HepG2 (cell line): ENCODE data around the gene SLC9A5. TPM values are rescaled to one million over a fixed set of nuclear protein-coding genes. Genes with fewer than 3 reads are reported as not detected.
A peak's percentile ranks its signal among the peaks of the same experiment; 100 is the strongest.

Source experiments
- CBX2 ChIP-seq, 2 experiments: fragments of 200-600 bp in 1 of 2; sonication (generic); formaldehyde crosslinking in 1 of 2; IDR thresholded peaks; 2 replicates each; pipeline versions ENCODE4 v1.7.0 to v1.8.1; 2018 to 2022; ENCODE audit warnings: low read depth in 2 of 2, low read length in 1 of 2, mild to moderate bottlenecking in 1 of 2, missing genetic modification reagents in 1 of 2
- E2F5 ChIP-seq: sonication (generic); formaldehyde crosslinking; conservative IDR thresholded peaks from 2 replicates; pipeline ENCODE4 v1.4.0; 2020; ENCODE audit warnings: missing genetic modification reagents
- HOXD1 ChIP-seq: sonication (generic); formaldehyde crosslinking; IDR thresholded peaks from 2 replicates; pipeline ENCODE4 v1.5.0; 2020; ENCODE audit warnings: missing genetic modification reagents
- NPAS2 ChIP-seq: sonication (generic); formaldehyde crosslinking; IDR thresholded peaks from 2 replicates; pipeline ENCODE4 v1.8.0; 2022; ENCODE audit warnings: mild to moderate bottlenecking, missing genetic modification reagents, borderline replicate concordance
- RARA ChIP-seq: IDR thresholded peaks from 2 replicates; pipeline ENCODE4 v1.6.1; 2016; ENCODE audit warnings: missing genetic modification reagents, missing compliant biosample characterization
- RARG ChIP-seq: sonication (generic); formaldehyde crosslinking; IDR thresholded peaks from 2 replicates; pipeline ENCODE4 v1.4.0; 2020; ENCODE audit warnings: low read depth, mild to moderate bottlenecking, missing genetic modification reagents
- SAFB2 ChIP-seq: sonication (generic); formaldehyde crosslinking; IDR thresholded peaks from 2 replicates; pipeline ENCODE4 v1.5.1; 2020; ENCODE audit warnings: missing genetic modification reagents, low read depth, mild to moderate bottlenecking, borderline replicate concordance
- SMAD1 ChIP-seq: sonication (generic); formaldehyde crosslinking; IDR thresholded peaks from 2 replicates; pipeline ENCODE4 v1.4.0; 2020; ENCODE audit warnings: missing genetic modification reagents, low read depth, mild to moderate bottlenecking, borderline replicate concordance
- SMARCE1 ChIP-seq: fragments of 450-650 bp; IDR thresholded peaks from 2 replicates; pipeline ENCODE4 v1.6.1; 2017; ENCODE audit warnings: borderline replicate concordance
- TCF7L2 ChIP-seq: IDR thresholded peaks from 2 replicates; pipeline ENCODE4 v1.6.1; 2011; ENCODE audit warnings: mild to moderate bottlenecking, low read depth, low read length, moderate library complexity
- ZBTB25 ChIP-seq: IDR thresholded peaks from 2 replicates; pipeline ENCODE4 v1.6.1; 2018; ENCODE audit warnings: missing genetic modification reagents
- ZBTB7B ChIP-seq: sonication (generic); formaldehyde crosslinking; IDR thresholded peaks from 2 replicates; pipeline ENCODE4 v1.4.0; 2020; ENCODE audit warnings: missing genetic modification reagents
- ZIK1 ChIP-seq: sonication (generic); formaldehyde crosslinking; IDR thresholded peaks from 2 replicates; pipeline ENCODE4 v1.5.0; 2020; ENCODE audit warnings: mild to moderate bottlenecking, low read depth, missing genetic modification reagents, borderline replicate concordance
- ZNF253 ChIP-seq: sonication (generic); formaldehyde crosslinking; IDR thresholded peaks from 2 replicates; pipeline ENCODE4 v1.8.0; 2022; ENCODE audit warnings: mild to moderate bottlenecking, missing genetic modification reagents, borderline replicate concordance
- ZNF329 ChIP-seq: sonication (generic); formaldehyde crosslinking; IDR thresholded peaks from 2 replicates; pipeline ENCODE4 v1.9.0; 2021; ENCODE audit warnings: low read depth, mild to moderate bottlenecking, missing genetic modification reagents
- ZNF441 ChIP-seq: sonication (generic); formaldehyde crosslinking; IDR thresholded peaks from 2 replicates; pipeline ENCODE4 v1.7.0; 2021; ENCODE audit warnings: missing genetic modification reagents, borderline replicate concordance
- ZNF577 ChIP-seq: sonication (generic); formaldehyde crosslinking; IDR thresholded peaks from 2 replicates; pipeline ENCODE4 v1.4.0; 2020; ENCODE audit warnings: mild to moderate bottlenecking, low read depth, missing genetic modification reagents, borderline replicate concordance
- ZNF652 ChIP-seq: IDR thresholded peaks from 2 replicates; pipeline ENCODE4 v1.6.1; 2016; ENCODE audit warnings: low read depth, borderline replicate concordance
- ZSCAN5A ChIP-seq: sonication (generic); formaldehyde crosslinking; IDR thresholded peaks from 2 replicates; pipeline ENCODE4 v1.8.0; 2022; ENCODE audit warnings: mild to moderate bottlenecking, missing genetic modification reagents, borderline replicate concordance
- polyA plus RNA-seq, 8 experiments: library from polyadenylated mRNA; depleted of rRNA in 3 of 8; stranded (reverse) in 7 of 8; unstranded in 1 of 8; fragments of >200 nt; fragmentation: Illumina TruSeq in 4 of 8; extraction: Trizol in 4 of 8; gene quantifications; 2 replicates each; pipeline versions ENCODE4 v1.2.1 to v1.2.3, GENCODE V29; 2011 to 2016; ENCODE audit warnings: low read depth in 4 of 8, missing spikeins in 1 of 8, mixed read lengths in 1 of 8; ENCODE audit not compliant: insufficient read depth in 1 of 8
- total RNA-seq, 5 experiments: library from RNA; depleted of rRNA; stranded (reverse); fragments of >200 nt; fragmentation: Illumina TruSeq; extraction: Trizol; gene quantifications; 2 replicates each; pipeline ENCODE4 v1.2.3, GENCODE V29; 2016; ENCODE audit warnings: low read depth in 1 of 5
- TF ChIP-seq, protein P1 (sequence below): IDR thresholded peaks from 2 replicates; pipeline ENCODE4 v1.6.1; 2016
- TF ChIP-seq, protein P2 (sequence below): sonication (generic); formaldehyde crosslinking; IDR thresholded peaks from 2 replicates; pipeline ENCODE4 v1.5.1; 2020; ENCODE audit warnings: missing genetic modification reagents, mild to moderate bottlenecking, borderline replicate concordance

Gene SLC9A5
- total and polyA plus RNA-seq, 2 of the 13 experiments (the other 11 are each of a cell fraction or from before 2014, with no cell fraction given) = 0.58 to 1.4 TPM

GRCh38 chr16:67246081-67246755 is 2.6 kb upstream of the SLC9A5 start (continued):
- TF ChIP-seq ZBTB7B (CRISPR knock-in tag) (peak; percentile 100), SAFB2 (0 out of 2 replicates have a peak, but pooled peaks have one; percentile 90), ZNF652 (no peak), CBX2 (IDR thresholded peaks at IDR 0.05; ENCODE audit: low read depth, low read length) (no peak), CBX2 (CRISPR knock-in tag; IDR thresholded peaks at IDR 0.05; ENCODE audit: low read depth) (peak; percentile 85; the same call in 1 of the 2 replicates), NPAS2 (CRISPR knock-in tag) (no peak; the same call in 1 of the 2 replicates), ZNF441 (CRISPR knock-in tag) (0 out of 2 replicates have a peak, but pooled peaks have one; percentile 53), HOXD1 (CRISPR knock-in tag) (no peak), SMARCE1 (no peak), RARA (CRISPR knock-in tag) (peak; percentile 70), ZNF329 (CRISPR knock-in tag) (0 out of 2 replicates have a peak, but pooled peaks have one; percentile 2), SMAD1 (CRISPR knock-in tag) (peak; percentile 91; the same call in 1 of the 2 replicates), ZNF253 (no peak), ZBTB25 (CRISPR knock-in tag) (peak; percentile 80; the same call in 1 of the 2 replicates), RARG (CRISPR knock-in tag) (no peak), TCF7L2 (no peak), ZNF577 (CRISPR knock-in tag) (no peak), ZSCAN5A (CRISPR knock-in tag) (peak; percentile 91), ZIK1 (CRISPR knock-in tag) (peak; percentile 69), E2F5 (CRISPR knock-in tag) (peak; percentile 83; the same call in 1 of the 2 replicates)
- TF ChIP-seq, protein P1, sequence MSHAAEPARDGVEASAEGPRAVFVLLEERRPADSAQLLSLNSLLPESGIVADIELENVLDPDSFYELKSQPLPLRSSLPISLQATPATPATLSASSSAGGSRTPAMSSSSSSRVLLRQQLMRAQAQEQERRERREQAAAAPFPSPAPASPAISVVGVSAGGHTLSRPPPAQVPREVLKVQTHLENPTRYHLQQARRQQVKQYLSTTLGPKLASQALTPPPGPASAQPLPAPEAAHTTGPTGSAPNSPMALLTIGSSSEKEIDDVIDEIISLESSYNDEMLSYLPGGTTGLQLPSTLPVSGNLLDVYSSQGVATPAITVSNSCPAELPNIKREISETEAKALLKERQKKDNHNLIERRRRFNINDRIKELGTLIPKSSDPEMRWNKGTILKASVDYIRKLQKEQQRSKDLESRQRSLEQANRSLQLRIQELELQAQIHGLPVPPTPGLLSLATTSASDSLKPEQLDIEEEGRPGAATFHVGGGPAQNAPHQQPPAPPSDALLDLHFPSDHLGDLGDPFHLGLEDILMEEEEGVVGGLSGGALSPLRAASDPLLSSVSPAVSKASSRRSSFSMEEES (CRISPR knock-in tag) = peak; percentile 87
- TF ChIP-seq, protein P2, sequence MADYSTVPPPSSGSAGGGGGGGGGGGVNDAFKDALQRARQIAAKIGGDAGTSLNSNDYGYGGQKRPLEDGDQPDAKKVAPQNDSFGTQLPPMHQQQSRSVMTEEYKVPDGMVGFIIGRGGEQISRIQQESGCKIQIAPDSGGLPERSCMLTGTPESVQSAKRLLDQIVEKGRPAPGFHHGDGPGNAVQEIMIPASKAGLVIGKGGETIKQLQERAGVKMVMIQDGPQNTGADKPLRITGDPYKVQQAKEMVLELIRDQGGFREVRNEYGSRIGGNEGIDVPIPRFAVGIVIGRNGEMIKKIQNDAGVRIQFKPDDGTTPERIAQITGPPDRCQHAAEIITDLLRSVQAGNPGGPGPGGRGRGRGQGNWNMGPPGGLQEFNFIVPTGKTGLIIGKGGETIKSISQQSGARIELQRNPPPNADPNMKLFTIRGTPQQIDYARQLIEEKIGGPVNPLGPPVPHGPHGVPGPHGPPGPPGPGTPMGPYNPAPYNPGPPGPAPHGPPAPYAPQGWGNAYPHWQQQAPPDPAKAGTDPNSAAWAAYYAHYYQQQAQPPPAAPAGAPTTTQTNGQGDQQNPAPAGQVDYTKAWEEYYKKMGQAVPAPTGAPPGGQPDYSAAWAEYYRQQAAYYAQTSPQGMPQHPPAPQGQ (CRISPR knock-in tag) = no peak
